ENCODE results near the gene THOC1.

THOC1 gene

GRCh38 chr18:273525-273924 lies 5.7 kb upstream of the THOC1 start:
- DNase-seq = no peak

- no peak for DNase-seq
Observed at GRCh38 chr18:272650-273049, 4.8 kb upstream of the THOC1 start.

- DNase-seq = no peak
Observed at GRCh38 chr18:269480-270095, 1.7 kb upstream of the THOC1 start.

GRCh38 chr18:267380-267687 lies 513 bp downstream of the THOC1 start:
- no peak for DNase-seq

GRCh38 chr18:261398-262073 lies 6.3 kb downstream of the THOC1 start:
- no peak for DNase-seq

- DNase-seq = no peak
Observed at GRCh38 chr18:260547-260946, 7.3 kb downstream of the THOC1 start.

GRCh38 chr18:255171-255570 lies 12.7 kb downstream of the THOC1 start:
- no peak for DNase-seq

- DNase-seq = no peak
Observed at GRCh38 chr18:253121-253520, 14.7 kb downstream of the THOC1 start.

GRCh38 chr18:251572-251971 lies 16.3 kb downstream of the THOC1 start:
- DNase-seq = no peak

- no peak for DNase-seq
Observed at GRCh38 chr18:250685-251084, 17.2 kb downstream of the THOC1 start.

- DNase-seq = no peak
Observed at GRCh38 chr18:248053-248452, 19.8 kb downstream of the THOC1 start.

GRCh38 chr18:245282-245847 lies 22.5 kb downstream of the THOC1 start:
- no peak for DNase-seq

GRCh38 chr18:240175-240574 lies 27.7 kb downstream of the THOC1 start:
- no peak for DNase-seq

GRCh38 chr18:231563-231962 lies 36.3 kb downstream of the THOC1 start:
- DNase-seq = no peak

- no peak for DNase-seq
Observed at GRCh38 chr18:228586-228985, 39.3 kb downstream of the THOC1 start.

- DNase-seq = no peak
Observed at GRCh38 chr18:227902-228301, 39.9 kb downstream of the THOC1 start.

GRCh38 chr18:227374-227773 lies 40.5 kb downstream of the THOC1 start:
- no peak for DNase-seq

- no peak for DNase-seq
Observed at GRCh38 chr18:225745-226144, 42.1 kb downstream of the THOC1 start.

GRCh38 chr18:220708-221107 lies 47.1 kb downstream of the THOC1 start:
- DNase-seq = no peak

GRCh38 chr18:217532-218336 lies 50.1 kb downstream of the THOC1 start:
- DNase-seq = no peak

GRCh38 chr18:215448-216010 lies 52.3 kb downstream of the THOC1 start:
- DNase-seq = no peak

- DNase-seq = no peak
Observed at GRCh38 chr18:213966-214365, 53.9 kb downstream of the THOC1 start.

GRCh38 chr18:213505-213904 lies 54.3 kb downstream of the THOC1 start:
- DNase-seq = no peak

- DNase-seq = no peak
Observed at GRCh38 chr18:212780-213179, 55.1 kb downstream of the THOC1 start.

Data from CD4-positive, alpha-beta T cell treated with Interleukin-6 for 4 hours (primary cell).